AG09309 (cell line): ENCODE results near the gene TNRC6A.
A peak's percentile ranks its signal among the peaks of the same experiment; 100 is the strongest.

ENCODE experiments used
- DNase-seq: peaks from one replicate; pipeline ENCODE4 v3.0.0-alpha.2; 2010; ENCODE audit warnings: low read depth
- H3K4me3 ChIP-seq: 2 replicates; pipeline ENCODE4 v1.5.1; 2011; ENCODE audit warnings: mild to moderate bottlenecking, low read depth, low read length, moderate library complexity; ENCODE audit not compliant: control insufficient read depth
- TF ChIP-seq, protein P1 (sequence below): IDR thresholded peaks from 2 replicates; pipeline ENCODE4 v1.5.1; 2011; ENCODE audit warnings: mild to moderate bottlenecking, low read depth, low read length, inconsistent platforms; ENCODE audit not compliant: insufficient read depth, control insufficient read depth; ENCODE audit errors: missing control alignments

The TNRC6A gene

GRCh38 chr16:24729243-24729950 is at the start of gene TNRC6A:
TSS of gene TNRC6A (plus strand) at chr16:24729651. CDS start at chr16:24729842, 191 bp downstream.
- DNase-seq, result no peak
- H3K4me3 ChIP-seq, result peak within 1 kb of the TSS; percentile 58
- TF ChIP-seq, protein P1, sequence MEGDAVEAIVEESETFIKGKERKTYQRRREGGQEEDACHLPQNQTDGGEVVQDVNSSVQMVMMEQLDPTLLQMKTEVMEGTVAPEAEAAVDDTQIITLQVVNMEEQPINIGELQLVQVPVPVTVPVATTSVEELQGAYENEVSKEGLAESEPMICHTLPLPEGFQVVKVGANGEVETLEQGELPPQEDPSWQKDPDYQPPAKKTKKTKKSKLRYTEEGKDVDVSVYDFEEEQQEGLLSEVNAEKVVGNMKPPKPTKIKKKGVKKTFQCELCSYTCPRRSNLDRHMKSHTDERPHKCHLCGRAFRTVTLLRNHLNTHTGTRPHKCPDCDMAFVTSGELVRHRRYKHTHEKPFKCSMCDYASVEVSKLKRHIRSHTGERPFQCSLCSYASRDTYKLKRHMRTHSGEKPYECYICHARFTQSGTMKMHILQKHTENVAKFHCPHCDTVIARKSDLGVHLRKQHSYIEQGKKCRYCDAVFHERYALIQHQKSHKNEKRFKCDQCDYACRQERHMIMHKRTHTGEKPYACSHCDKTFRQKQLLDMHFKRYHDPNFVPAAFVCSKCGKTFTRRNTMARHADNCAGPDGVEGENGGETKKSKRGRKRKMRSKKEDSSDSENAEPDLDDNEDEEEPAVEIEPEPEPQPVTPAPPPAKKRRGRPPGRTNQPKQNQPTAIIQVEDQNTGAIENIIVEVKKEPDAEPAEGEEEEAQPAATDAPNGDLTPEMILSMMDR, result no peak

DNA sequence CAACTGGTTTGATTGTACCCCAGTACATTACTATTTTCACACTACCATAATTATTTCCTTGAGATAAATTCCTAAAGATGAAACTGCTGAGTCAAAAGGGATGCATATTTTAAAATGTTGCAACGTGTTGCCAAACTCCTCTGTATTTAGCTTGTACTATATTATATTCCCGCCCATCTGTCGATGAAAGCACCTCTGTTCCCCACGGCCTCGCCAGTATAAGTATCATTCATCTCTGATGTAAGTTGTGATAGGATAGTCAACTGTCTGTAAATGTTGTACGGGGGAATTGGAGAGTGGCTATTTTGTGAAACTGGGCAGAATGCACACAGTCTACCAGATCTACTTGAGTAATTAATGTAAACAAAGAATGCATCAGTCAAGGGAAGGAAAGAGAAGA is 47.7 kb upstream of the TNRC6A start:
- DNase-seq, result no peak
- H3K4me3 ChIP-seq, result no peak overlapping the region
- TF ChIP-seq, protein P1, result no peak

DNA sequence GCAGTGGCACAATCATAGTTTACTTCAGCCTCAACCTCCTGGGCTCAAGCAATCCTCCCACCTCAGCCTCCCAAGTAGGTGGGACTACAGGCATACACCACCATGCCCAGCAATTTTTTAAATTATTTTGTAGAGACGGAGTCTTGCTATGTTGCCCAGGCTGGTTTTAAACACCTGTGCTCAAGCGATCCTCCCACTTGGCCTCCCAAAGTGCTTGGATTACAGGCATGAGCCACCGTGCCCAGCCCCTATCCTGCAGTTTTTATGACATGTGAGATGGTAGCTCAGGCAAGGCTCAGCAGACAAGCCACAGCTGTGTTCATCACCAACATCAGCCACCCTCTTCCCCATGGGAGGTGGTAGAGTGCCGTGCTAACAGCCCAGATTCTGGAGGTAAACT is 46.2 kb upstream of the TNRC6A start:
- TF ChIP-seq, protein P1, result no peak
- no peak for DNase-seq
- no peak overlapping the region for H3K4me3 ChIP-seq

DNA sequence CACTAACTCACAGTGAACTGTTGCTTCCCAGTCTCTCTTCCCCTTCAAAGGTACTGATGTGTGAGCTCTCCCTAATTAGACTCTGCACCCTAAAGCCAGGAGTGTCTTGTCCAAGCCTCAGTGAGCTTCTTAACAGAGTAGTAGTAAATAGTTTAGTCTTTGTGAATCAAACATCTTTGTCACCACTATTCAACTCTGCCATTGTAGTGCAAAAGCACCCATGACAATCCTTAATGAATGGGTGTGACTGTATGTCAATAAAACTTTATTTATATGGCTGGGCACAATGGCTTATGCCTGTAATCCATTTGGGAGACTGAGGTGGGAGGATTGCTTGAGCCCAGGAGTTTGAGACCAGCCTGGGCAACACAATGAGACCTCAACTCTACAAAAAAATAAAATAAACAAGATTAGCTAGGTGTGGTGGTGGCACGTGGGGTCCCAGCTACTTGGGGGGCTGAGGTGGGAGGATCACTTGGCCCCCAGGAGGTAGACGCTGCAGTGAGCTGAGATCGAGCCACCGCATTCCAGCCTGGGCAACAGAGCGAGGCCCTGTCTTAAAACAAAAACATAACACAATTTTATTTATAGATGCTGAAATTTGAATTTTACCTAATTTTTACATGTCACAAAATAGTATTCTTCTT is 45.5 kb upstream of the TNRC6A start:
- no peak for DNase-seq
- TF ChIP-seq, protein P1, result no peak
- no peak overlapping the region for H3K4me3 ChIP-seq

DNA sequence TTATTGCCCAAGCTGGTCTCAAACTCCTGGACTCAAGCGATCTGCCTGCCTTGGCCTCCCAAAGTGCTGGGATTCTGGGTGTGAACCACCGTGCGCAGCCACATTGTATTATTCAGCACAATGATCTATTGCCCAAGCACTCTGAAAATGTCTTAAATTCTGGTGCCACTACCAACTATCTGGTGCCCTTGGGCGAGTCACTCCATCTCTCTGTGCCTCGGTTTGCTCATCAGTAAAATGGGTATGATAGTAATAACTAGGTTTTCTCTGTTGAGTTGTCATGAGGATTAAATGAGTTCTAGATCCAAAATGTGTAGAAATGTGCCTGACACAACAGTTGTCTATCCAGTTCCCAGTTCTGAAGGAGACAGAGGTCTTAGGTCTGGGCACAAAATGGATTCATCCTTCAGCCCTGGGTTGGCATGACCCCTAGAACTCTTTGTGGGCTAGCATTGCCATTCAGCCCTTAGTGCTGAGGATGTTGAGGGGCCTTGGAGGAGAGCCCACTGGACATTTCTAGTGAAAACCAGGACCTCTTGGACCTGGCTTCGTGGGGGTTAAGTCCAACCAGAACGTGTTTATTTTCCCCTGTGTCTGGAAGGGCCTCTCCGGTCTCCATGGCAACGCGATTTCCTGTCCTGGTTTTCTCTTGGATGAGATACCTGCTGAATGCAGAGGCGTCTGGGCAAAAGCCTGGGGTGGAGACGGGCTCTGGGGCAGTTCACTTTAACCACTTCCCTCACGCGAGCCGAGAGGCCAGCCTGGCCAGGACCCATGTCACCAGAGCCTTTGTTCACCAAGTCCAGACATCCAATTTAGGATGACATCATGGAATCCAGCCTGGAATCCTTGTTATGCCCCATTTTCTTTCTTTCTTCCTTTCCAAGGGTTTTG is 43.7 kb upstream of the TNRC6A start:
- peak; percentile 25 for DNase-seq
- TF ChIP-seq, protein P1, result no peak
- no peak overlapping the region for H3K4me3 ChIP-seq

GRCh38 chr16:24686678-24687077 is 42.8 kb upstream of the TNRC6A start:
- H3K4me3 ChIP-seq, result no peak overlapping the region
- DNase-seq, result no peak
- TF ChIP-seq, protein P1, result no peak
